HG02981 (cell line): Measurements from ENCODE around the gene MXI1.

ENCODE experiments used
- ATAC-seq: cut with Tn5 transposase; IDR thresholded peaks from one replicate; pipeline ENCODE4 v1.9.1; 2021; ENCODE audit warnings: mild to moderate bottlenecking, moderate library complexity; ENCODE audit not compliant: unreplicated experiment

MXI1 gene

DNA sequence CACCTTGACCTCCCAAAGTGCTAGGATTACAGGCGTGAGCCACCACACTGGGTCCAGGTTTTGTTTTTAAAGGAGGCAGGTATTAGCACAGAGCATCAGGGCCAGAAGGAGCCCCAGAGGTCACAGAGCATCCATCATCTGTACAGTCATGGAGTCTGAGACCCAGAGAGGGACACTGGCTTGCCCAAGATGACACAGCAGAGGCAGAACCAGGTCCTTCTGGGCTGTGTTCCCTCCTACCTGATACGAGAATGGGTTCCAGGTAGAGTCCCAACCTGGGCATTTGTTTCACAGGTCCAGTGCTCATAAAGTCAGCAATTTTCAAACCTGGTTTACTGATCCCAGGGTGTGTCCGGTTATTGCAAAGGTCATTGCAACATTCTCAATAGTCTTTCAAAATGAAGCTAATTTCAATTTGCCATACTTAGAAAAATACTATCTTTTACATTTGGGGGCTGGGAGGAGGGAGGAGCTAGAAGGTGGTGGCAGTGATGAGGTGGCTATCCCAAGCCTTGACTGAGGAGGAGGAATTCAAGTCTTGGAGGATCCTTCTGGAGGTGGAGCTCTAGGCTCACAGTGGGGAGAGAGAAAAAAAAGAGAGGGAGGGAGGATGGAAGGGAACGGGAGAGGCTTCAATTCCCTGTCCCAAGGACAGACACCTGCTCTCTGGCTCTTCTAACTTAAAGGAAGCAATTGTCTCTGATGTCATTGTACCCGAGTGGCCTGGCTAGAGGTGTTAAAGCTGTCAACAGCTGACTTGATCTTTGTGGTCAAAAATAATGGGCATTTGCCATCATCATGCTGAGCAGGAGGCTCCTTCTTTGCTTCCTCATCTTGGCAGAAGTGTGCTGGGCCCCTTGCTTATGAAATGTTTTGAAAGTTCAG, 8.1 kb downstream of the MXI1 start:
- ATAC-seq, result no peak

DNA sequence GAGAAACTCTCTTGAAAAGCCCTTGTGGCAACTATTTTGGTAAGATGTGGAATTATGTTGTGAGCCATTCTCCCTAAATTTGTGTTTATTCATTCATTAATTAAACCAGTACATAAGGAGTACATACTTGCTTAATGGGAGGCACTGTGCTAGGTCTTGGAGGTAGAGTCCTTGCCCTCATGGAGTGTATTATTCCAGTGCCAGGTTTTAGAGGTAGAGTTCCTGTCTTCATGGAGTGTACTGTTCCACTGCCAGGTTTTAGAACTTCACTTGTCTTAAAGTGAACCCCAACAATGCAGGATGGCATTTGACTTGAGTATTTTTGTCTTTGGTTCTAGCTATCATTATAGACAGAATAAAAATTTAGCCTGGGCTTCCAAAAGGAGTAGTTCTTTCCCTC, 8.8 kb downstream of the MXI1 start:
- no peak for ATAC-seq

DNA sequence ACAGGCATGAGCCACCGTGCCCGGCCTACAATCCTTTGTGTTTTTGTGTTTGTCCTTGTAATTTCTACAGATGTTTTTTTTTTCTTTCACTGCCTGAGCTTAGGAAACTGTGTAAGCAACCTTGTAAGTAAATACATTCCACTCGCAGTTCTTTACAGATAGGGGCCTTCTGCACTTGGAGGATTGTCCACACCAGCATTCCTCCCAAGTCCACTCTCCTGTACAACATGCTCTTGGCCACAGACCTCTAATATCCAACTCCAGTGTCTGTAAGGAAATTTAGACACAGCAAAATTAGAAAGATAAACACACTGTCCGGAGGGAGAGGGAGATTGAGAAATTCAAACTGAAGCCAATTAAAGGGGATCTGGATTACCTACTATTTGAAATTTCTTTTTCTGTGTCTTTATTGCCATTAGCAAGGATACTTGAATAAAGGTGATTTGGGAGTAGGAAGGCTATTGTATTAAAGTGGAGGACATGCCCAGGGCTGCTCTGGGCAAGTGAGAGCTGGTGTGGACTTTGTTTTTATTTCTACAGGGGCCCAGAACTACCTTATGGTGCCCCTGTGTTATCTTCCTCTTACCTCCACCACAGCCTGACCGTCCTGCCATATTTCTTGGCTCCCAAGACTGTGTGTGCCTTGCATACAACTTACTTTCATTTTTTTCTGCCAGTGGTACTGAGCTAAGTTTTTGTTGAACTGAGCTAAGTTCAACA, 9.7 kb downstream of the MXI1 start:
- no peak for ATAC-seq

DNA sequence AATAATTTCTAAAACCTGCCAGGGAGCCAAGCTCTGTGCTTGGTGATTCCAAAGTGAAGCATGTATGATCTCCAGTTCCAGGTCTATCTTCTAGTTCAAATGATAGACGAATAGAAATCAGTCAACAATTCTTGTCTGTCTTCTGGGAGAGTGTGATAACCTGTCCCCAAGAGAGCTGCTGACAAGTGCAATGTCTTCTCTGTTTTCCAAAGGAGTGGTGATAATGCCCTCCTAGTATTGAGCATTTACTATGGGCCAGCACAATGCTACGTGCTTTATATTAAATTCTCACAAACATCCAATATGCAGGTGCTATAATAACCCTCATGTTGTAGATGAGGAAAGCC, 10.2 kb downstream of the MXI1 start:
- no peak for ATAC-seq

- ATAC-seq, result no peak
Observed at GRCh38 chr10:110218632-110219031, 11.2 kb downstream of the MXI1 start.

DNA sequence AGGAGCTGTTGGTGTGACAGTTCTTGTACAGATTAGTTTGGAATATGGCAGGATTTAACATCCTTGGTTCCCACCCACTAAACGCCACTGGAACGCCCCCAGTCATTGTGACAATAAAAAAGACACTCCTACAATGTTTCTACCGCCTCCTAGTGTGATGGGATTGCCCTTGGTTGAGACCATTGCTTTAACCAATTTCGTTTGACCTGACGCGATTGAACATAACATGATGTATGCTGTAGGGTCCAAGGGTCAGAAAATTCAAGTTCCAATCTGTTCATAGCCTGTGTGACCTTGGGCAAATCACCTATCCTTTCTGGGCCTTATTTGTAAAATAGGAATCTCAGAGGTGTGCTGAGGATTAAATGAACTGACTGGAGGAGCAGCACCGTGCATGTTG, 12.5 kb downstream of the MXI1 start:
- no peak for ATAC-seq

DNA sequence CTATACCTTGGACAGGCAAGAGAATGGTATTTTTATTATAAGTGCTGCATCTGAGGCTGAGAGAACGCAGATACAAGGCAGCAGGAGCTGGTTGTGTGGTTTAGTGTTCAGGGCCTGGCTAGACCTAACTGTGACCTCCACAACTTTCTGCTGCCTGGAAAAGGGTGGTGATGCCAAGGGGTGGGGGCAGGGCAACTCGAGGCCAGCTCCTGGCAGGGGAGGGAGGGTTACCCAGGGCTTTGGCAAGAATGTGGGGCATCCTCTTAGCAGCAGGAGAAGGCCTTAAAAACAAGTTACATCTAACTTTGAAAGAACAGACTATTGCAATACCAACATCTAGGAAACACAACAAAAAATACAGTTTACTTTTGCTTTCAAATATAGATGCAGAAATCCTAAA, 13.0 kb downstream of the MXI1 start:
- no peak for ATAC-seq

DNA sequence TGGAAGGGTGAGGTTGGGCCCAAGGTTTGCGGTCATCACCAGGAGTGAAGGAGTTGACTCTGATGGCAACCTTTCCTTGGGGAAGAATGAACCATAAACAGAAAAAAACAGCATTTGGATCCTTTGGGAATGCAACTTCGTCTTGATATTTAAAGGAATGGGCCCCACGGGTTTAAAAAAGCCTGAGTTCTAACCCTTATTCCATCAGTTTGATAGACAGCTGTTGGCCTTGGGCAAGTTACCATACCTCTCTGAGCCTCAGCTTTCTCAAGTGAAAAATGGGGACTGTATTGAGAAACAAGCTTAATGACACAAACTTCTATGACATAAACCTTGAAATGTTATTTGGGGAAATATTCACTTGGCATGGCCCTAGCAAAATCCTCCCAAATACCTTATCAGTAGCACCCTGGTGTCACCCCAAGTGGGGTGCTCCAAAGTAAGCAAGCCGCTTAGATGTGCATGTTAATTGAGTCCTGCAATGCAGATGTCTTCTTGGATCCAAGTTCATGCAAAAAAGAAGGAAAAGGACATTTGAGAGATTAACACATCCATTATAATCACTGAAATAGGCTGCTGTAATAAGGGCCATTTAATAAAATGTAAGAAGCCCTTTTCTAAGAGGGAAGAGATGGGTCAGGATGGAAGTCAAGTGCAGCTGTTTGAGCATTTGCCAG, 13.8 kb downstream of the MXI1 start:
- ATAC-seq, result no peak

- ATAC-seq, result peak; percentile 39
Observed at GRCh38 chr10:110221721-110222261, 14.4 kb downstream of the MXI1 start.

- no peak for ATAC-seq
Observed at GRCh38 chr10:110222641-110223297, 15.4 kb downstream of the MXI1 start.

GRCh38 chr10:110223298-110223925, 16.0 kb downstream of the MXI1 start:
- no peak for ATAC-seq

- no peak for ATAC-seq
Observed at GRCh38 chr10:110224992-110225391, 17.6 kb downstream of the MXI1 start.

DNA sequence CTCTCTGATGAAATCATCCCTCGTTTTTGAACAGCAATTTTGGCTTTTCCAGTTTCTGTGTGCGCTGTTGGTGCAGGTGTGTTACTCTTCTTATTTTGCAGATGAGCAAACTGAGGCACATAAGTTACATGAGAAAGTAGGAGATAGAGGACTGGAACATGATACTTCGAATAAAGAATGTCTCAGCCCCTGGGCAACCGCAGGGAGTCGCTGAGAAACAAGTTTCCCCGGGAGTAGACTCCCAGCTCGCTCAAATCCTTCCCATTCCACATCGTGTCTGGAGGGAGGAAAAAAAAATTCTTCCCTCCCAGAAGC, 18.0 kb downstream of the MXI1 start:
- peak; percentile 1 for ATAC-seq

GRCh38 chr10:110225756-110226542, 18.5 kb downstream of the MXI1 start:
- ATAC-seq, result peak; percentile 79

DNA sequence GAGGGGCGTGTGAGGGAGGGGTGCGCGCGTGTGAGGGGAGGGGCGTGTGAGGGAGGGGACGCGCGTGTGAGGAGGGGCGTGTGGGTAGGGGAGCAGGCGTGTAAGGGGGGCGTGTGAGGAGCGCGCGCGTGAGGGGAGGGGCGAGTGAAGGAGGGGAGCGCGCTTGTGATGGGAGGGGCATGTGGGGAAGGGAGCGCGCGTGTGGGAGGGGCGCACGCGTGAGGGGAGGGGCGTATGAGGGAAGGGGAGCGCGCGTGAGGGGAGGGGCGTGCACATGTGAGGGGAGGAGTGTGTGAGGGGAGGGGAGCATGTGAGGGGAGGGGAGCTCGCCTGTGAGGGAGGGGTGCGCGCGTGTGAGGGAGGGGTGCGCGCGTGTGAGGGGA, 19.1 kb downstream of the MXI1 start:
- no peak for ATAC-seq

DNA sequence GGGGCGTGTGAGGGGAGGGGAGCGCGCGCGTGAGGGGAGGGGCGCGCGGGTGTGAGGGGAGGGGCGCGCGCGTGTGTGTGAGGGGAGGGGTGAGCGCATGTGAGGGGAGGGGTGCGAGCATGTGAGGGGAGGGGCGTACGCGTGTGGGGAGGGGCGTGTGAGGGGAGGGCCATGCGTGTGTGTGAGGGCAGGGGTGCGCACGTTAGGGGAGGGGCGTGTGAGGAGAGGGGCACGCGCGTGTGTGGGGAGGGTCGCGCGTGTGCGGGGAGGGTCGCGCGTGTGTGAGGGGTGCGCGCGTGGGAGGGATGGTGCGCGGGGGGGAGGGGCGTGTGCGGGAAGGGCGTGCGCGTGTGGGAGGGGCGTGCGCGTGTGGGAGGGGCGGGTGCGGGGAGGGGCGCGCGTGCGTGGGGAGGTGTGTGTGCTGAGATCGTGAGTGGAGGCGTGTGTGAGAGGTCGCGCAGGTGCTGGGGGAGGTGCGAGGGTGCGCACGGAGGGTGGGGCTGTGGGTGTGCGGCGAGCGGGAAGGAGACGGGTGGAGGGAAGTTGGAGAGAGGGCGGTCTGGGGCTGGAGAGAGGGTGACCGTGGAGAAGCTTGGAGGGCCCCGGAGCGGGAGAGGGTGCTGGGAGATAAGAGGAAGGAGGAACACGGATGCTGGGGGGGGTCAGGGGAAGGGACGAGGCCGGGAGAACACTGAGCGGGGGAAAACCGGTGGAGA, 19.7 kb downstream of the MXI1 start:
- no peak for ATAC-seq

DNA sequence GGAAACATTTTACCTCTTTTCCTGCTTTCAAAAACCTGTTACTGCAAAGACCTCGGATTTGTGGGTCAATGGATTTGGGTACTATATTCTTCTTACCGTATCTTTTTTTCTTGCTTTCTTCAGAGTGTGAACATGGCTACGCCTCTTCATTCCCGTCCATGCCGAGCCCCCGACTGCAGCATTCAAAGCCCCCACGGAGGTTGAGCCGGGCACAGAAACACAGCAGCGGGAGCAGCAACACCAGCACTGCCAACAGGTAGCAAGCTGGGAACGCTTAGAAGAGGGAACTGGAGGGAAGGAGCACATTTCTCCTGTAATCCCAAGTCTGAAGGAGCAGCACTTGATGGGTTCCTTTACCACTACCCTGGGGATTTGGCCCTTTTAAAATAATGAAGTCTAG, 20.7 kb downstream of the MXI1 start:
- no peak for ATAC-seq

DNA sequence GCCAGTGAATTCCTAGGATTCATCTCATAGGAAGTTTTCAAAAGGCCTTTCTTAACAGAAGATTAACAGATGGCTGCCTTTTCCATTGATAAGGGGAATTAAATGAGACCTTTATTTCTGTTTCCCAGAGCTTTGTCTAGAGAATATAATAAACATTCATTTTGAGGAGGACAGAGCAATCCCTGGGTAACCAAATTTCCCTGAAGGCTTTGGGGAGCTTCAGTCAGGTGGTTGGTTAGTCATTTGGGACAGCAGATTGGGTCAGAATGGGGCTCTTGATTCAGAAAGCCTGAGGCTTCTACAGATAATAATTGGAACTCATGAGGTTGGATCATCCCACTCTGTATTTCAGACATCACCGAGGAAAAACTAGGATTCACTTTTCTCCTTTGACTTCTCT, 21.8 kb downstream of the MXI1 start:
- ATAC-seq, result no peak

GRCh38 chr10:110233846-110234245, 26.4 kb downstream of the MXI1 start:
- no peak for ATAC-seq
